HCT116 (cell line): ENCODE data around the gene S1PR1. TPM values are rescaled to one million over a fixed set of nuclear protein-coding genes. Genes with fewer than 3 reads are reported as not detected.

ENCODE experiments used
- ATAC-seq: fragments of 200-7000 bp; cut with Tn5 transposase; 2 replicates; pipeline ENCODE4 v1.9.1; 2020; ENCODE audit warnings: mild to moderate bottlenecking, moderate library complexity
- BruUV-seq: library from RNA; stranded (reverse); fragments of 400-500 nt; replicated peaks from 2 replicates; lab custom pipeline; 2021; lab: Mats Ljungman, UMichigan
- CTCF ChIA-PET: fragments of 300-600 bp; sonication (Branson Sonifier 250); formaldehyde crosslinking; loops from one replicate; lab custom pipeline; 2021; ENCODE audit warnings: antibody characterized with exemption; lab: Charles Lee
- POLR2A ChIA-PET: fragments of 300-600, 350-600 bp; sonication (Branson Sonifier 250); formaldehyde crosslinking; loops from one replicate; lab custom pipeline; 2021; ENCODE audit warnings: antibody characterized with exemption; lab: Charles Lee
- RAD21 ChIA-PET, 2 experiments: fragments of 300-600 bp; sonication (Branson Sonifier 250); formaldehyde crosslinking; loops; one replicate each; lab custom pipeline; 2023; ENCODE audit warnings: low total read pairs in 2 of 2; ENCODE audit not compliant: uncharacterized antibody in 2 of 2, unreplicated experiment in 2 of 2, low non-redundant PET in 1 of 2; lab: Charles Lee
- DNase-seq: peaks from one replicate; pipeline ENCODE4 v3.0.0-alpha.2; 2010; ENCODE audit warnings: low read depth, low spot score
- H2AFZ ChIP-seq: fragments of 200-600 bp; shearing (Covaris generic), sonication (generic); 2 replicates; pipeline ENCODE4 v1.6.1; 2017; ENCODE audit warnings: low read depth, mixed run types, mixed read lengths, antibody characterized with exemption, low read length; ENCODE audit not compliant: poor library complexity, severe bottlenecking
- H3K27ac ChIP-seq: 2 replicates; pipeline ENCODE4 v1.5.1; 2012; ENCODE audit warnings: low read depth, low read length
- H3K27me3 ChIP-seq: fragments of 200-600 bp; sonication (generic); 2 replicates; pipeline ENCODE4 v1.6.1; 2016; ENCODE audit warnings: mixed run types, low read length, mixed read lengths; ENCODE audit not compliant: insufficient read depth
- H3K36me3 ChIP-seq, 2 experiments: fragments of 200-500 bp in 1 of 2; fragments of 200-600 bp in 1 of 2; sonication (Bioruptor generic) in 1 of 2; sonication (generic) in 1 of 2; 2 replicates each; pipeline versions ENCODE4 v1.5.1 to v1.6.1; 2014 to 2016; ENCODE audit warnings: low read length in 2 of 2, inconsistent platforms in 1 of 2, mixed read lengths in 1 of 2, mixed run types in 1 of 2; ENCODE audit not compliant: insufficient read depth in 2 of 2, control insufficient read depth in 1 of 2
- H3K4me1 ChIP-seq, 2 experiments: fragments of 200-600 bp in 1 of 2; sonication (generic) in 1 of 2; 2 replicates each; pipeline versions ENCODE4 v1.5.1 to v1.6.1; 2012 to 2017; ENCODE audit warnings: low read length in 2 of 2, inconsistent platforms in 1 of 2, mild to moderate bottlenecking in 1 of 2, mixed read lengths in 1 of 2, mixed run types in 1 of 2, moderate library complexity in 1 of 2; ENCODE audit not compliant: insufficient read depth in 2 of 2, control insufficient read depth in 1 of 2
- H3K4me2 ChIP-seq: fragments of 200-600 bp; sonication (generic); 2 replicates; pipeline ENCODE4 v1.6.1; 2017; ENCODE audit warnings: mixed run types, low read length, mixed read lengths
- H3K4me3 ChIP-seq, 2 experiments: fragments of 200-600 bp in 1 of 2; sonication (generic) in 1 of 2; replicated peaks in 1 of 2; 2 replicates each; pipeline ENCODE4 v1.5.1; 2011 to 2016; ENCODE audit warnings: low read length in 2 of 2, control low read depth in 1 of 2, low read depth in 1 of 2, mild to moderate bottlenecking in 1 of 2, mixed read lengths in 1 of 2, mixed run types in 1 of 2
- H3K79me2 ChIP-seq: fragments of 200-600 bp; sonication (generic); 2 replicates; pipeline ENCODE4 v1.6.1; 2017; ENCODE audit warnings: mild to moderate bottlenecking, mixed run types, low read length, moderate library complexity, mixed read lengths; ENCODE audit not compliant: insufficient read depth
- H3K9ac ChIP-seq: fragments of 200-600 bp; sonication (generic); 2 replicates; pipeline ENCODE4 v1.6.1; 2016; ENCODE audit warnings: low read length, mixed read lengths
- H3K9me2 ChIP-seq: fragments of 200-600 bp; sonication (generic), shearing (Covaris generic); 2 replicates; pipeline ENCODE4 v1.6.1; 2017; ENCODE audit warnings: mixed run types, mild to moderate bottlenecking, moderate library complexity; ENCODE audit not compliant: insufficient read depth
- H3K9me3 ChIP-seq, 2 experiments: fragments of 200-500 bp in 1 of 2; fragments of 200-600 bp in 1 of 2; sonication (Bioruptor generic) in 1 of 2; sonication (generic) in 1 of 2; 2 replicates each; pipeline ENCODE4 v1.6.1; 2014 to 2017; ENCODE audit warnings: low read length in 2 of 2, mixed read lengths in 2 of 2, inconsistent platforms in 1 of 2, low read depth in 1 of 2, mild to moderate bottlenecking in 1 of 2, mixed run types in 1 of 2, moderate library complexity in 1 of 2; ENCODE audit not compliant: control insufficient read depth in 1 of 2, insufficient read depth in 1 of 2
- H4K20me1 ChIP-seq: fragments of 200-600 bp; sonication (generic), shearing (Covaris generic); 2 replicates; pipeline ENCODE4 v1.6.1; 2017; ENCODE audit warnings: mixed run types, mild to moderate bottlenecking, moderate library complexity; ENCODE audit not compliant: insufficient read depth
- CEBPB ChIP-seq: IDR thresholded peaks from 2 replicates; pipeline ENCODE4 v1.6.1; 2012; ENCODE audit warnings: low read depth
- ELF1 ChIP-seq: IDR thresholded peaks from 2 replicates; pipeline ENCODE4 v1.6.1; 2012; ENCODE audit warnings: low read depth, borderline replicate concordance
- POLR2AphosphoS5 ChIP-seq: IDR thresholded peaks from 2 replicates; pipeline ENCODE4 v1.6.1; 2011; ENCODE audit warnings: mild to moderate bottlenecking, low read depth, low read length, moderate library complexity
- SIN3A ChIP-seq: IDR thresholded peaks from 2 replicates; pipeline ENCODE4 v1.6.1; 2012; ENCODE audit warnings: low read depth
- TCF7L2 ChIP-seq: IDR thresholded peaks from 2 replicates; pipeline ENCODE4 v1.7.0; 2011; ENCODE audit warnings: borderline replicate concordance, inconsistent platforms; ENCODE audit not compliant: insufficient read depth, insufficient read length; ENCODE audit errors: extremely low read depth
- YY1 ChIP-seq: IDR thresholded peaks from 2 replicates; pipeline ENCODE4 v1.6.1; 2011; ENCODE audit warnings: low read length, low read depth, moderate library complexity, mild to moderate bottlenecking; ENCODE audit not compliant: insufficient replicate concordance; ENCODE audit errors: extremely low read depth
- intact Hi-C: fragments of 100-400 bp; cut with micrococcal nuclease; formaldehyde crosslinking; loops from 2 replicates; pipeline ENCODE4 v1.10.0; 2022
- total RNA-seq: library from RNA; stranded (reverse); gene quantifications from one replicate; pipeline ENCODE4 v1.2.1, GENCODE V29; 2021; ENCODE audit not compliant: unreplicated experiment
- TF ChIP-seq, protein P1 (sequence below): IDR thresholded peaks from 2 replicates; pipeline ENCODE4 v1.6.1; 2012; ENCODE audit warnings: low read depth
- TF ChIP-seq, protein P2 (sequence below): IDR thresholded peaks from 2 replicates; pipeline ENCODE4 v1.6.1; 2012

The S1PR1 gene
- total RNA-seq, 1 experiment from 2014 or later, result 0.61 TPM

- no peak overlapping the region for H2AFZ ChIP-seq
- no peaks in the 10 kb centered on the region for H3K36me3 ChIP-seq
- H4K20me1 ChIP-seq, result no peaks in the 10 kb centered on the region
- H3K4me2 ChIP-seq, result no peak overlapping the region
- TF ChIP-seq POLR2AphosphoS5, result no peak
- no peak for TF ChIP-seq ELF1
- no peak for TF ChIP-seq CEBPB
- no peak for TF ChIP-seq YY1
- TF ChIP-seq, protein P1, sequence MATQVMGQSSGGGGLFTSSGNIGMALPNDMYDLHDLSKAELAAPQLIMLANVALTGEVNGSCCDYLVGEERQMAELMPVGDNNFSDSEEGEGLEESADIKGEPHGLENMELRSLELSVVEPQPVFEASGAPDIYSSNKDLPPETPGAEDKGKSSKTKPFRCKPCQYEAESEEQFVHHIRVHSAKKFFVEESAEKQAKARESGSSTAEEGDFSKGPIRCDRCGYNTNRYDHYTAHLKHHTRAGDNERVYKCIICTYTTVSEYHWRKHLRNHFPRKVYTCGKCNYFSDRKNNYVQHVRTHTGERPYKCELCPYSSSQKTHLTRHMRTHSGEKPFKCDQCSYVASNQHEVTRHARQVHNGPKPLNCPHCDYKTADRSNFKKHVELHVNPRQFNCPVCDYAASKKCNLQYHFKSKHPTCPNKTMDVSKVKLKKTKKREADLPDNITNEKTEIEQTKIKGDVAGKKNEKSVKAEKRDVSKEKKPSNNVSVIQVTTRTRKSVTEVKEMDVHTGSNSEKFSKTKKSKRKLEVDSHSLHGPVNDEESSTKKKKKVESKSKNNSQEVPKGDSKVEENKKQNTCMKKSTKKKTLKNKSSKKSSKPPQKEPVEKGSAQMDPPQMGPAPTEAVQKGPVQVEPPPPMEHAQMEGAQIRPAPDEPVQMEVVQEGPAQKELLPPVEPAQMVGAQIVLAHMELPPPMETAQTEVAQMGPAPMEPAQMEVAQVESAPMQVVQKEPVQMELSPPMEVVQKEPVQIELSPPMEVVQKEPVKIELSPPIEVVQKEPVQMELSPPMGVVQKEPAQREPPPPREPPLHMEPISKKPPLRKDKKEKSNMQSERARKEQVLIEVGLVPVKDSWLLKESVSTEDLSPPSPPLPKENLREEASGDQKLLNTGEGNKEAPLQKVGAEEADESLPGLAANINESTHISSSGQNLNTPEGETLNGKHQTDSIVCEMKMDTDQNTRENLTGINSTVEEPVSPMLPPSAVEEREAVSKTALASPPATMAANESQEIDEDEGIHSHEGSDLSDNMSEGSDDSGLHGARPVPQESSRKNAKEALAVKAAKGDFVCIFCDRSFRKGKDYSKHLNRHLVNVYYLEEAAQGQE, result no peak
- no peak for TF ChIP-seq SIN3A
- TF ChIP-seq, protein P2, sequence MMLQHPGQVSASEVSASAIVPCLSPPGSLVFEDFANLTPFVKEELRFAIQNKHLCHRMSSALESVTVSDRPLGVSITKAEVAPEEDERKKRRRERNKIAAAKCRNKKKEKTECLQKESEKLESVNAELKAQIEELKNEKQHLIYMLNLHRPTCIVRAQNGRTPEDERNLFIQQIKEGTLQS, result no peak
- no peak for TF ChIP-seq TCF7L2
- H3K79me2 ChIP-seq, result no peaks in the 10 kb centered on the region
- H3K9me2 ChIP-seq, result no peaks in the 10 kb centered on the region
- ATAC-seq, result no peak
- peaks cover 9% of the 10 kb centered on the region; the same call in 1 of the 2 replicates for H3K27me3 ChIP-seq
- no peak overlapping the region for H3K4me3 ChIP-seq
- H3K4me1 ChIP-seq, result no peaks in the 10 kb centered on the region
- no TSS peak for BruUV-seq
- RAD21 ChIA-PET, result no interaction called here
- CTCF ChIA-PET, result no interaction called here
- DNase-seq, result no peak
- H3K9ac ChIP-seq, result no peak overlapping the region
- no peak overlapping the region for H3K27ac ChIP-seq
- POLR2A ChIA-PET, result no interaction called here
- H3K9me3 ChIP-seq, result no peaks in the 10 kb centered on the region
- intact Hi-C loops, result loop anchor here (10.0 kb wide), 1 partner anchor 259 kb away; the partner anchor contains the start of gene DPH5
Observed at GRCh38 chr1:101283443-101283842, 46.6 kb downstream of the S1PR1 start.
